Esophagus muscularis mucosa (tissue), 4 donors: ENCODE data around the gene PRM2.

Experiments
- CTCF ChIP-seq, 3 experiments: fragments of 200-600 bp in 2 of 3; fragments of 450-650 bp in 1 of 3; sonication (generic) in 2 of 3; IDR thresholded peaks; one replicate each; pipeline ENCODE4 v1.5.1; 2017 to 2019; ENCODE audit warnings: antibody characterized with exemption in 3 of 3, mild to moderate bottlenecking in 2 of 3, moderate library complexity in 1 of 3
- EP300 ChIP-seq: sonication (generic); formaldehyde crosslinking; IDR thresholded peaks from one replicate; pipeline ENCODE4 v1.6.1; 2017; ENCODE audit warnings: antibody characterized with exemption
- POLR2A ChIP-seq: fragments of 450-650 bp; IDR thresholded peaks from one replicate; pipeline ENCODE4 v1.6.1; 2017; ENCODE audit warnings: antibody characterized with exemption, moderate library complexity, mild to moderate bottlenecking, low read depth
- POLR2AphosphoS5 ChIP-seq, 2 donors: sonication (generic); formaldehyde crosslinking; IDR thresholded peaks; one replicate each; pipeline ENCODE4 v1.6.1; 2017; ENCODE audit warnings: antibody characterized with exemption in 2 of 2

- TF ChIP-seq CTCF (IDR thresholded peaks at IDR 0.05) (no peak), POLR2A (no peak), POLR2AphosphoS5 (IDR thresholded peaks at IDR 0.05) (no peak), EP300 (no peak)
Measured at GRCh38 chr16:11263737-11264136, 12.5 kb downstream of the PRM2 start.
